ENCODE data around the gene DAB1.

DAB1 gene

DNA sequence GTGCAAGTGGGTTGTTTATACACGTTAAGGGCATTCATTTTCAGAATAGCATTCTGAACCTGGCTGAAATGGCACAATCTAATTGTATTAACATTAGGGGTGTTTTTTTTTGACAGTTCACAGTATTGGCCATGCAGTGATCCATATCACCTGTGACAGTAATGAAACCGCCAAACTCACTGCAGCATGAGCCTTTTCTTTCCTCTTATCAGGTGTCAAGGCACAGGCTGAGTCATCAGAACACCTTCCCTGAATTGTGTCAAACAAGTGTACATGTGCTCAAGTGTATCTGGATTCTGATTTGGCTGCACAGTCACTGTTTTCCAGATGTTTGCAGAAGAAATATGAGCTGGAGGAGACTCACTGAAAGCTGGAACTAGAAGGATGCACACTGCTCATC is 410.3 kb downstream of the DAB1 start:
- Histone ChIP-seq H3K27me3 (ENCODE audit: insufficient read depth, poor library complexity, severe bottlenecking) (peaks cover 8% of the 10 kb centered on the region), H3K27ac (replicated peaks) (no peak overlapping the region), H3K4me3 (replicated peaks; ENCODE audit: insufficient read depth, low read length) (no peak overlapping the region)
- TF ChIP-seq GABPA (IDR thresholded peaks at IDR 0.05; ENCODE audit: low read depth) (no peak), REST (IDR thresholded peaks at IDR 0.05; ENCODE audit: insufficient replicate concordance, low read depth) (no peak), POLR2AphosphoS5 (IDR thresholded peaks at IDR 0.05; ENCODE audit: low read depth) (no peak), CTCF (IDR thresholded peaks at IDR 0.05; ENCODE audit: insufficient read depth, low read length) (no peak), SPI1 (IDR thresholded peaks at IDR 0.05; ENCODE audit: borderline replicate concordance, low read depth) (no peak)
- no peak for DNase-seq (ENCODE audit: low read depth in 1 of 2, low spot score in 1 of 2)

GRCh38 chr1:57012315-57012714 is 411.5 kb downstream of the DAB1 start:
- Histone ChIP-seq H3K4me3 (replicated peaks; ENCODE audit: insufficient read depth, low read length) (no peak overlapping the region), H3K27me3 (ENCODE audit: insufficient read depth, poor library complexity, severe bottlenecking) (peaks cover 11% of the 10 kb centered on the region), H3K27ac (replicated peaks) (no peak overlapping the region)
- DNase-seq (ENCODE audit: low read depth in 1 of 2, low spot score in 1 of 2): no peak
- TF ChIP-seq CTCF (IDR thresholded peaks at IDR 0.05; ENCODE audit: insufficient read depth, low read length) (no peak), REST (IDR thresholded peaks at IDR 0.05; ENCODE audit: insufficient replicate concordance, low read depth) (no peak), SPI1 (IDR thresholded peaks at IDR 0.05; ENCODE audit: borderline replicate concordance, low read depth) (no peak), GABPA (IDR thresholded peaks at IDR 0.05; ENCODE audit: low read depth) (no peak), POLR2AphosphoS5 (IDR thresholded peaks at IDR 0.05; ENCODE audit: low read depth) (no peak)

GRCh38 chr1:57010511-57010910 is 413.3 kb downstream of the DAB1 start:
- TF ChIP-seq SPI1 (IDR thresholded peaks at IDR 0.05; ENCODE audit: borderline replicate concordance, low read depth): no peak
- TF ChIP-seq POLR2AphosphoS5 (IDR thresholded peaks at IDR 0.05; ENCODE audit: low read depth): no peak
- TF ChIP-seq REST (IDR thresholded peaks at IDR 0.05; ENCODE audit: insufficient replicate concordance, low read depth): no peak
- no peak for TF ChIP-seq CTCF (IDR thresholded peaks at IDR 0.05; ENCODE audit: insufficient read depth, low read length)
- TF ChIP-seq GABPA (IDR thresholded peaks at IDR 0.05; ENCODE audit: low read depth): no peak
- Histone ChIP-seq H3K27ac (replicated peaks) (no peak overlapping the region), H3K4me3 (replicated peaks; ENCODE audit: insufficient read depth, low read length) (no peak overlapping the region), H3K27me3 (ENCODE audit: insufficient read depth, poor library complexity, severe bottlenecking) (peaks cover 11% of the 10 kb centered on the region)
- DNase-seq (ENCODE audit: low read depth in 1 of 2, low spot score in 1 of 2): no peak

Measured in HL-60 (cell line).